Gastroesophageal sphincter (tissue), 3 donors: Measurements from ENCODE around the gene KAZN.
A peak's percentile ranks its signal among the peaks of the same experiment; 100 is the strongest.

ENCODE experiments used
- POLR2A ChIP-seq, 2 donors: fragments of 450-650 bp; IDR thresholded peaks; one replicate each; pipeline ENCODE4 v1.6.1; 2017; ENCODE audit warnings: antibody characterized with exemption in 2 of 2, mild to moderate bottlenecking in 2 of 2, moderate library complexity in 1 of 2
- POLR2AphosphoS5 ChIP-seq: sonication (generic); formaldehyde crosslinking; IDR thresholded peaks from one replicate; pipeline ENCODE4 v1.6.1; 2017; ENCODE audit warnings: antibody characterized with exemption
- TF ChIP-seq, protein P1 (sequence below), 4 experiments: fragments of 200-600 bp in 2 of 4; fragments of 450-650 bp in 2 of 4; sonication (generic) in 1 of 4; IDR thresholded peaks; one replicate each; pipeline ENCODE4 v1.5.1; 2017 to 2019; ENCODE audit warnings: antibody characterized with exemption in 4 of 4, mild to moderate bottlenecking in 2 of 4, moderate library complexity in 2 of 4

DNA sequence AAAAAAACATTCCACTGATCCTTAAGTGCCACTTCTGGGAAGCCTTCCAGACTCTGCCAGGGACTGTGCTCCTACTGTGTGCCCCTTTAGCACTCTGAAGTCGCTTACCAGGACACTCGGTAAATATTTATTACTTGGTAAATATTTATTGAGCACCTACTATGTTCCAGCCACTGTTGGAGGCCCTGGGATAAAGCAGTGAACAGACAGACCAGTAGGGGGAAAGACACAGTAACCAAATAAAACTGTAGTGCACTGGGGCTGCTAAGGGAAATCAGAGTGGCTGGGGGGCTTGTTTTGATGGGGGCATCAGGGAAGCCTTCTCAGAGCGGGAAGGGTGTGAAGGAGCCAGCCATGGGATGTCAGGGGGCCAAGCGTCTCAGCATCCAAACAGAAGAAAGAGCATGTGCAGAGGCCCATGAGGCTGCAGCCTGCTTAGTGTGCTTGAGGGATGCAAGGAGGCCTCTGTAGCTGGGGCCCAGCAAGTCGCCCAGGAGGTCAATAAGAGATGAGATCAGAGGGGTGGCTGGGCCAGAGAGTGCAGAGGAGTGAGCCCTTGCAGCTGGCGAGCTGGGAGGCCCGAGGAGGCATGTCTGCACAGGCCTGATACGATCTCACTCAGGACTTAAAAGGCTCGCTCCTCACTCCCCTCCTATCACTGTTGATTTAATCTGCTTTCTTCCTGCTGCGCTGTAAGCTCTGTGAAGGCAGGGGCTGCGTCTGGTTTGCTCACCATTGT, 28.6 kb downstream of the KAZN start:
- TF ChIP-seq POLR2A (IDR thresholded peaks at IDR 0.05) (no peak), POLR2AphosphoS5 (peak; percentile 8)
- TF ChIP-seq, protein P1, sequence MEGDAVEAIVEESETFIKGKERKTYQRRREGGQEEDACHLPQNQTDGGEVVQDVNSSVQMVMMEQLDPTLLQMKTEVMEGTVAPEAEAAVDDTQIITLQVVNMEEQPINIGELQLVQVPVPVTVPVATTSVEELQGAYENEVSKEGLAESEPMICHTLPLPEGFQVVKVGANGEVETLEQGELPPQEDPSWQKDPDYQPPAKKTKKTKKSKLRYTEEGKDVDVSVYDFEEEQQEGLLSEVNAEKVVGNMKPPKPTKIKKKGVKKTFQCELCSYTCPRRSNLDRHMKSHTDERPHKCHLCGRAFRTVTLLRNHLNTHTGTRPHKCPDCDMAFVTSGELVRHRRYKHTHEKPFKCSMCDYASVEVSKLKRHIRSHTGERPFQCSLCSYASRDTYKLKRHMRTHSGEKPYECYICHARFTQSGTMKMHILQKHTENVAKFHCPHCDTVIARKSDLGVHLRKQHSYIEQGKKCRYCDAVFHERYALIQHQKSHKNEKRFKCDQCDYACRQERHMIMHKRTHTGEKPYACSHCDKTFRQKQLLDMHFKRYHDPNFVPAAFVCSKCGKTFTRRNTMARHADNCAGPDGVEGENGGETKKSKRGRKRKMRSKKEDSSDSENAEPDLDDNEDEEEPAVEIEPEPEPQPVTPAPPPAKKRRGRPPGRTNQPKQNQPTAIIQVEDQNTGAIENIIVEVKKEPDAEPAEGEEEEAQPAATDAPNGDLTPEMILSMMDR (IDR thresholded peaks at IDR 0.05) = no peak
